ENCODE data around the gene RBM33.

RBM33 gene

DNA sequence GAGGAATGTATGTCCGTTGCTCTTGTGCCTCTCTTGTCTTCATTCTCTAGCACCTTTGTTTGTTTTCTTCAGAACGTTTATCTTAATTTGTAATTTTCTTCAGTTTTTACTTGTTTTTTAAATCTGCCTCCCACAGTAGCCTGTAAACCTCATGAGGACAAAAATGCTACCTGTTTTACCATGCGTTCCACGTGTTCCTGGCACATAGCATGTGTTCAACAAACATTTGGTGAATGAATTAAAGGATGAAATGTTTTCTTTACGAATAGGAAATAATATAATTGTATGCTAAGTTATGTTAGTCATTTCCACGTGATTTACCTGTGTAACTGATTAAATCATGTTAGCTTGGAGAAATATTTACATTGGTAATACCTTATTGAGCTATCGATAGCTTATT, 2.2 kb downstream of the RBM33 start:
- H3K36me3 ChIP-seq (ENCODE audit: insufficient read depth, low read length): peaks cover 39% of the 10 kb centered on the region
- H3K4me1 ChIP-seq (ENCODE audit: control insufficient read depth, insufficient read depth, low read length, unreplicated experiment): peaks cover 21% of the 10 kb centered on the region
- no peaks in the 10 kb centered on the region for H3K27me3 ChIP-seq (ENCODE audit: insufficient read depth, low read length)
- H3K4me3 ChIP-seq (ENCODE audit: low read depth, low read length): peak overlapping the region; percentile 96
- H2AFZ ChIP-seq (ENCODE audit: low read length, unreplicated experiment): no peak overlapping the region
- peaks cover 81% of the 10 kb centered on the region for H3K79me2 ChIP-seq (ENCODE audit: control insufficient read depth, insufficient read depth, low read length, unreplicated experiment)
- H3K27ac ChIP-seq (ENCODE audit: low read depth, low read length): no peak overlapping the region

DNA sequence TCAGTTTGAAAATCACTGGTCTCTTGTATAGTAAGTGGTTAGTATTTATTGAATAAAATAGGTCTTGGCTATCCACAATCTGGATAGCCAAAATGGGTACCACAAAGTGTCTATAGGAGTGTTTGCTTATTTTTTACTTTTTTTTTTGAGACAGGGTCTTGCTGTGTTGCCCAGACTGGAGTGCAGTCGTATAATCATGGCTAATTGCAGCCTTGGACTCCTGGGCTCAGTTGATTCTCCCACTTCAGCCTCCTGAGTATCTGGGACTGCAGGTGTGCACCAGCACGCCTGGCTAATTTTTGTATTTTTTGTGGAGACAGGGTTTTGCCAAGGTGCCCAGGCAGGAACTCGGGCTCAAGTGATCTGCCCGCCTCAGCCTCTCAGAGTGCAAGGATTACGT, 2.8 kb downstream of the RBM33 start:
- H3K79me2 ChIP-seq (ENCODE audit: control insufficient read depth, insufficient read depth, low read length, unreplicated experiment): peaks cover 87% of the 10 kb centered on the region
- H3K4me3 ChIP-seq (ENCODE audit: low read depth, low read length): no peak overlapping the region
- H3K27ac ChIP-seq (ENCODE audit: low read depth, low read length): no peak overlapping the region
- H3K27me3 ChIP-seq (ENCODE audit: insufficient read depth, low read length): no peaks in the 10 kb centered on the region
- H3K4me1 ChIP-seq (ENCODE audit: control insufficient read depth, insufficient read depth, low read length, unreplicated experiment): peaks cover 27% of the 10 kb centered on the region
- H2AFZ ChIP-seq (ENCODE audit: low read length, unreplicated experiment): no peak overlapping the region
- H3K36me3 ChIP-seq (ENCODE audit: insufficient read depth, low read length): peaks cover 34% of the 10 kb centered on the region

- Histone ChIP-seq H3K27ac (ENCODE audit: low read depth, low read length) (no peak overlapping the region), H3K79me2 (ENCODE audit: control insufficient read depth, insufficient read depth, low read length, unreplicated experiment) (peaks cover 92% of the 10 kb centered on the region), H3K36me3 (ENCODE audit: insufficient read depth, low read length) (peaks cover 31% of the 10 kb centered on the region), H3K4me3 (ENCODE audit: low read depth, low read length) (no peak overlapping the region), H3K4me1 (ENCODE audit: control insufficient read depth, insufficient read depth, low read length, unreplicated experiment) (peaks cover 31% of the 10 kb centered on the region), H3K27me3 (ENCODE audit: insufficient read depth, low read length) (no peaks in the 10 kb centered on the region), H2AFZ (ENCODE audit: low read length, unreplicated experiment) (no peak overlapping the region)
Observed at GRCh38 chr7:155647734-155648133, 3.3 kb downstream of the RBM33 start.

DNA sequence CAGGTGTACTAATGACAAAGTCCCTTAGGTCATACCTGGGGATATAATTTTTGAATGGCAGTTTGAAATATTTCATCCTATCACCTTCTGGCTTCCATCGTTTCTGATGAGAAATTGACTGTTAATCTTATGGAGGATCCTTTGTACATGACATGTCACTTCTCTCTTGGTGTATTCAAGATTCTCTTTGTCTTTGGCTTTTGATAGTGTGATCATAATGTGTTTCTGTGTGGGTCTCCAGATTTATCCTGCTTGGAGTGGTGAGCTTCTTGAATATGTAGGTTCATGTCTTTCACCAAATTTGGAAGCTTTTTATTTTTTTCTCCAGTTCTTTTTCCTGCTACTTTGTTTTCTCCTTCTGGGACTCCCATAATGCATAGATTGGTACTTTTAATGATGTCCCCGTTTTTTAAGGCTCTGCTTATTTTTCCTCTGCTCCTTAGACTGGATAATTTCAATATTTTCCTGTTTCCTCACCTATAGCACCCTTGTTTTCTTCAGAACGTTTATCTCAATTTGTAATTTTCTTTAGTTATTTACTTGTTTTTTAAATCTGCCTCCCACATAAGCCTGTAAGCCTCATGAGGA, 4.4 kb downstream of the RBM33 start:
- Histone ChIP-seq H3K79me2 (ENCODE audit: control insufficient read depth, insufficient read depth, low read length, unreplicated experiment) (peaks cover 96% of the 10 kb centered on the region), H2AFZ (ENCODE audit: low read length, unreplicated experiment) (no peak overlapping the region), H3K27me3 (ENCODE audit: insufficient read depth, low read length) (no peaks in the 10 kb centered on the region), H3K4me1 (ENCODE audit: control insufficient read depth, insufficient read depth, low read length, unreplicated experiment) (peaks cover 38% of the 10 kb centered on the region), H3K36me3 (ENCODE audit: insufficient read depth, low read length) (peaks cover 30% of the 10 kb centered on the region), H3K4me3 (ENCODE audit: low read depth, low read length) (no peak overlapping the region), H3K27ac (ENCODE audit: low read depth, low read length) (no peak overlapping the region)

- Histone ChIP-seq H3K27me3 (ENCODE audit: insufficient read depth, low read length) (no peaks in the 10 kb centered on the region), H3K4me1 (ENCODE audit: control insufficient read depth, insufficient read depth, low read length, unreplicated experiment) (peaks cover 45% of the 10 kb centered on the region), H3K36me3 (ENCODE audit: insufficient read depth, low read length) (peaks cover 30% of the 10 kb centered on the region), H3K4me3 (ENCODE audit: low read depth, low read length) (no peak overlapping the region), H3K79me2 (ENCODE audit: control insufficient read depth, insufficient read depth, low read length, unreplicated experiment) (peaks cover 97% of the 10 kb centered on the region), H2AFZ (ENCODE audit: low read length, unreplicated experiment) (no peak overlapping the region), H3K27ac (ENCODE audit: low read depth, low read length) (no peak overlapping the region)
Observed at GRCh38 chr7:155649588-155649987, 5.1 kb downstream of the RBM33 start.

DNA sequence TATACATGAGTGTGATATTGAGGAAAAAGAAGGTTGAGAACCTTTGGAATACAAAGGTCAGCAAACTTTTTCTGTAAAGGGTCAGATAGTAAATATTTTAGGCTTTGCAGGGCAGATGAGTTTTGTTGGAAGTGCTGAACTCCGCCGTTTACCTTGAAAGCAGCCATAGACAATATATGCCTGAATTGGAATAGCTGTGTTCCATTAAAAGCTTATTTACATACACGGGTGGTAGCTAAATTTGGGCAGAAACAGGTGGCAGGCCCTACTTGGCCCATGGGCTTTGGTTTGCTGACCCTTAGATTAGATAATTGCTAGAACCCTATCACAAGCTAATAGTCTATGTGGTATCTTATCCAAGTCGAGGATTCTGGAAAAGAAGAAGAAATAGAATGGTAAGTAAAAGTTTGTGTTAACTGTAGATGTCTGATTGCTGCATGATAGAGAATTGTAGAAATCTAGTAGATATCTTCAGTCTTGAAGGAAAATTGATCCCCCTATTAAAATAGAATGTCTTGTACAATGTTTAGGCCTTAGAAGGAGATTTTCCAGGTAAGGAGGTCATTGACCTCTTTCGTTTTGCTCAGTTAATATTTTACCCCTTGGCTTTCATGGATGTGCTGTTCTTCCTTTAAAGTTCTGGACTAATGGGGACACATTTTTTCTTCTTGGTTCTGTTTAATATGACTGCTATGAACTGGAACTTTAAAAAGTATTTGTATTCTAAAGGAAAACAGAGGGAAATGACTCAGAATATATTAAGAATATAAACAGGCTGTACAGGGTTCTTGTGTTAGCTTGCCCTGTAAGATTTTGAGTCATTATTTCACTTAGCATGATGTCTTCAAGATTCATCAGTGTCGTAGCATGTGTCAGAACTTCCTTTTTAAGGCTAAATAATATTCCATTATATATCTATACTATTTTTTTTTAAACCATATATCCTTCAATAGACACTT, 8.0 kb downstream of the RBM33 start:
- H3K4me1 ChIP-seq (ENCODE audit: control insufficient read depth, insufficient read depth, low read length, unreplicated experiment): peaks cover 41% of the 10 kb centered on the region

DNA sequence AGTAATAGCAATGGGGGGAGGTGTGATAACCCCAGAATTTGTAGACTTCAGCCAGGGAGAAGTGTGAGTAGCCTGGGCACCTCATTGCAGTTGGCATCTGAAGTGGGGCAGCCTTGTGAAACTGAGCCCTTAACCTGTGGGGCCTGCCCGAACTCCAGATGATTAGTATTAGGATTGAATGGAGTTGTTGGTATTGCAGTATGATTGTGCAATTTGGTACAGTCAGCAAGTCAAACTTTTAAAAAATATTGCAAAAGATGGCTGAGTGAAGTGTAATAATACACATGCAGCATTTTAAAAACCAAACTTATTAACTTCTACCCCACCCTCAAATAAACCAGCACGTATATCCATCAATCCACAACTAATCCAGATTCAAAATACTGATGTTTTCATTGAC, 9.3 kb downstream of the RBM33 start:
- Histone ChIP-seq H3K27ac (ENCODE audit: low read depth, low read length) (peak overlapping the region; percentile 73), H3K4me3 (ENCODE audit: low read depth, low read length) (0 out of 2 replicates have a peak overlapping the region, but pooled peaks have one; percentile 16), H3K79me2 (ENCODE audit: control insufficient read depth, insufficient read depth, low read length, unreplicated experiment) (peaks cover 97% of the 10 kb centered on the region), H3K36me3 (ENCODE audit: insufficient read depth, low read length) (peaks cover 7% of the 10 kb centered on the region), H3K4me1 (ENCODE audit: control insufficient read depth, insufficient read depth, low read length, unreplicated experiment) (peaks cover 41% of the 10 kb centered on the region), H3K27me3 (ENCODE audit: insufficient read depth, low read length) (no peaks in the 10 kb centered on the region), H2AFZ (ENCODE audit: low read length, unreplicated experiment) (no peak overlapping the region)

More for the DNA sequence above, 8.0 kb downstream of the RBM33 start:
- H3K27ac ChIP-seq (ENCODE audit: low read depth, low read length): peak overlapping the region; percentile 73
- no peak overlapping the region for H3K4me3 ChIP-seq (ENCODE audit: low read depth, low read length)
- peaks cover 21% of the 10 kb centered on the region for H3K36me3 ChIP-seq (ENCODE audit: insufficient read depth, low read length)
- no peaks in the 10 kb centered on the region for H3K27me3 ChIP-seq (ENCODE audit: insufficient read depth, low read length)
- H2AFZ ChIP-seq (ENCODE audit: low read length, unreplicated experiment): no peak overlapping the region
- peaks cover 97% of the 10 kb centered on the region for H3K79me2 ChIP-seq (ENCODE audit: control insufficient read depth, insufficient read depth, low read length, unreplicated experiment)

DNA sequence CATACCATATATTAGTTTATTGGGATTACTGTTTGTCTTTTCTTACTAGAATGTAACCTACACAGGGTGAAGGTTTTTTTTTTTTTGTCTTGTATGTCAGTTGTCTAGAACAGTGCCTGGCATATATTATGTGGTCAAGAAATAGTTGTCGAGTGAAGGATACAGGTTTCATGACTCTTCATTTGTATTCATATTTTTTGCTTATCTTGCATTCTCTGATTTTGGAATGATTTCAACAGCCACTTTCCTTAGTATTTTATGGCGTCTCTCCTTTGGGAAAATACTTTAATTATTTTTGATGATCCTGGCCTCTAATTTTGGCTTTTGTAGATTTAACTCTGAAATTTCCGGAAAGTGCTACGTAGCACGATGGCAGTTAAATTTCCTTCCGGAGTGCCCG, 12.4 kb downstream of the RBM33 start:
- Histone ChIP-seq H3K36me3 (ENCODE audit: insufficient read depth, low read length) (no peaks in the 10 kb centered on the region), H3K4me3 (ENCODE audit: low read depth, low read length) (no peak overlapping the region), H3K79me2 (ENCODE audit: control insufficient read depth, insufficient read depth, low read length, unreplicated experiment) (peaks cover 95% of the 10 kb centered on the region), H3K27ac (ENCODE audit: low read depth, low read length) (no peak overlapping the region), H2AFZ (ENCODE audit: low read length, unreplicated experiment) (no peak overlapping the region), H3K4me1 (ENCODE audit: control insufficient read depth, insufficient read depth, low read length, unreplicated experiment) (peaks cover 44% of the 10 kb centered on the region), H3K27me3 (ENCODE audit: insufficient read depth, low read length) (no peaks in the 10 kb centered on the region)

DNA sequence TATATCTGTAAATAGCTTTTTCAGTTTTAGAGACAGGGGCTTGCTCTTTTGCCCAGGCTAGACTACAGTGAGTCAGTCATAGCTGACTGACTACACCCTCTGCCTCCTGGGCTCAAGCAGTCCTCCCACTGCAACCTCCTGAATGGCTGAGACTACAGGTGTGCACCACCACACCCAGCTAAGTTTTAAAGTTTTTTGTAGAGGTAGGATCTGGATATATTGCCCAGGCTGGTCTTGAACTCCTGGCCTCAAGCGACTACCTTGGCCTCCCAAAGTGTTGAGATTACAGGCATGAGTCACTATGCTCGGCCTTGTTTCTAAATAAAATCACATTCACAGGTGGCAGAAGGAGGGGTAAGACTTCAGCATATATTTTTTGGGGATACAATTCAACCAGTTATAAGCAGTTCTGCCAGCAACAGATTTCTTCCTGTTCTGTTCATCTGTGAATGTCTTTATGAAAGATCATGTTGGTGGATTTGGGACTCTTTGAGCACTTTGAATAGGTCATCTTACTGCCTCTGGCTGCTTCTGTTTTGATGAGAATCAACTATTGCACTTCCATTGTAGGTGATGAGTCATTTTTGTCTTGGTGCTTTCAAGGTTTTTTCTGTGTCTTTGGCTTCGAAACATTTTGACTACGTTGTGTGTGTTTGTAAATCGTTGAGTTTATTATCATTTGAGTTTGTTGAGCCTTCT, 15.7 kb downstream of the RBM33 start:
- peaks cover 97% of the 10 kb centered on the region for H3K79me2 ChIP-seq (ENCODE audit: control insufficient read depth, insufficient read depth, low read length, unreplicated experiment)
- no peak overlapping the region for H3K4me3 ChIP-seq (ENCODE audit: low read depth, low read length)
- no peaks in the 10 kb centered on the region for H3K27me3 ChIP-seq (ENCODE audit: insufficient read depth, low read length)
- H3K36me3 ChIP-seq (ENCODE audit: insufficient read depth, low read length): no peaks in the 10 kb centered on the region
- no peak overlapping the region for H2AFZ ChIP-seq (ENCODE audit: low read length, unreplicated experiment)
- H3K27ac ChIP-seq (ENCODE audit: low read depth, low read length): no peak overlapping the region
- H3K4me1 ChIP-seq (ENCODE audit: control insufficient read depth, insufficient read depth, low read length, unreplicated experiment): peaks cover 25% of the 10 kb centered on the region

DNA sequence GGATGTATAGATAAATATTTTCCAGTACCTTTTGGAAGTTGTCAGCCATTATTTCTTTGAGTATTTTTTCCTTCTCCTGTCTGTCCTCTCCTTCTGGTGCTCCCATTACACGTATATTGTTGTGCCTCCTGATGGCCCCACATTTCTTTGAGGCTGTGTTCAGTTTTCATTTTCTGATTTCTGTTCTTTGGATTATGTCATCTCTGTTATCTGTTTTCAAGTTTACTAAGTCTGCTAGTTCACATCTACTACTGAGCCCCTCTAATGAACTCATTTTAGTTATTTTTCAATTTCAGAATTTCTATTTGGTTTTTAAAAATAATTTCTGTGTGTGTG, 16.3 kb downstream of the RBM33 start:
- Histone ChIP-seq H3K36me3 (ENCODE audit: insufficient read depth, low read length) (no peaks in the 10 kb centered on the region), H2AFZ (ENCODE audit: low read length, unreplicated experiment) (no peak overlapping the region), H3K27ac (ENCODE audit: low read depth, low read length) (no peak overlapping the region), H3K4me3 (ENCODE audit: low read depth, low read length) (no peak overlapping the region), H3K79me2 (ENCODE audit: control insufficient read depth, insufficient read depth, low read length, unreplicated experiment) (peaks cover 94% of the 10 kb centered on the region), H3K4me1 (ENCODE audit: control insufficient read depth, insufficient read depth, low read length, unreplicated experiment) (peaks cover 31% of the 10 kb centered on the region), H3K27me3 (ENCODE audit: insufficient read depth, low read length) (no peaks in the 10 kb centered on the region)

Measured in ACC112 (cell line).